Panc1 (cell line): ENCODE data around the gene ACER3.

Experiments used
- POLR2AphosphoS5 ChIP-seq: IDR thresholded peaks from 2 replicates; pipeline ENCODE4 v1.6.1; 2012; ENCODE audit warnings: mild to moderate bottlenecking, low read depth, low read length, moderate library complexity
- SIN3A ChIP-seq: IDR thresholded peaks from 2 replicates; pipeline ENCODE4 v1.6.1; 2012; ENCODE audit warnings: low read depth, mild to moderate bottlenecking, low read length, moderate library complexity, borderline replicate concordance; ENCODE audit not compliant: insufficient read depth
- TF ChIP-seq, protein P1 (sequence below): fragments of 450-650 bp; IDR thresholded peaks from 2 replicates; pipeline ENCODE4 v1.5.1; 2017; ENCODE audit warnings: mild to moderate bottlenecking
- TF ChIP-seq, protein P2 (sequence below), 2 experiments: IDR thresholded peaks; 2 replicates each; pipeline ENCODE4 v1.6.1; 2011 to 2012; ENCODE audit warnings: low read depth in 2 of 2, control low read depth in 1 of 2, low read length in 1 of 2, mild to moderate bottlenecking in 1 of 2, moderate library complexity in 1 of 2; ENCODE audit not compliant: insufficient read depth in 1 of 2

DNA sequence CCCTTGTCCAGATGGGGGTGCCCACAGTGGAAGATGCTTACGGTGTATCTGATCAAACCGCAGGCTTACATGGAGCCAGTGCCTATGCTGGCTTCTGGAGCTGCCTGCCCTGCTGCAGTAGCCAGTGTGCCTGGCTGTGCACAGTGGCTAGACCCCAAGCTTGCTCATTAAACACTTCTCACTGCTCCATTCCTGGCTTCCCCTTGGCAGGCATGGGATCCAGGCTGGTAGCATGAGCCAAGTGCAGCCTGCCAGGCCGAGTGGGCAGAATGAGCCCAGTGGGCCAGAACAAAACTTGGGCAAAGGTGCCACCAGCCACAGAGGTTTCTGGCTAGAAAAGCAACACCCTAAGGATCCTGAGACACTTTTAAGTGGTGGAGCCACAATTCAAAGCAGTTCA is 118.1 kb downstream of the ACER3 start:
- TF ChIP-seq, protein P1, sequence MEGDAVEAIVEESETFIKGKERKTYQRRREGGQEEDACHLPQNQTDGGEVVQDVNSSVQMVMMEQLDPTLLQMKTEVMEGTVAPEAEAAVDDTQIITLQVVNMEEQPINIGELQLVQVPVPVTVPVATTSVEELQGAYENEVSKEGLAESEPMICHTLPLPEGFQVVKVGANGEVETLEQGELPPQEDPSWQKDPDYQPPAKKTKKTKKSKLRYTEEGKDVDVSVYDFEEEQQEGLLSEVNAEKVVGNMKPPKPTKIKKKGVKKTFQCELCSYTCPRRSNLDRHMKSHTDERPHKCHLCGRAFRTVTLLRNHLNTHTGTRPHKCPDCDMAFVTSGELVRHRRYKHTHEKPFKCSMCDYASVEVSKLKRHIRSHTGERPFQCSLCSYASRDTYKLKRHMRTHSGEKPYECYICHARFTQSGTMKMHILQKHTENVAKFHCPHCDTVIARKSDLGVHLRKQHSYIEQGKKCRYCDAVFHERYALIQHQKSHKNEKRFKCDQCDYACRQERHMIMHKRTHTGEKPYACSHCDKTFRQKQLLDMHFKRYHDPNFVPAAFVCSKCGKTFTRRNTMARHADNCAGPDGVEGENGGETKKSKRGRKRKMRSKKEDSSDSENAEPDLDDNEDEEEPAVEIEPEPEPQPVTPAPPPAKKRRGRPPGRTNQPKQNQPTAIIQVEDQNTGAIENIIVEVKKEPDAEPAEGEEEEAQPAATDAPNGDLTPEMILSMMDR, result no peak
- TF ChIP-seq SIN3A (no peak), POLR2AphosphoS5 (no peak)
- TF ChIP-seq, protein P2, sequence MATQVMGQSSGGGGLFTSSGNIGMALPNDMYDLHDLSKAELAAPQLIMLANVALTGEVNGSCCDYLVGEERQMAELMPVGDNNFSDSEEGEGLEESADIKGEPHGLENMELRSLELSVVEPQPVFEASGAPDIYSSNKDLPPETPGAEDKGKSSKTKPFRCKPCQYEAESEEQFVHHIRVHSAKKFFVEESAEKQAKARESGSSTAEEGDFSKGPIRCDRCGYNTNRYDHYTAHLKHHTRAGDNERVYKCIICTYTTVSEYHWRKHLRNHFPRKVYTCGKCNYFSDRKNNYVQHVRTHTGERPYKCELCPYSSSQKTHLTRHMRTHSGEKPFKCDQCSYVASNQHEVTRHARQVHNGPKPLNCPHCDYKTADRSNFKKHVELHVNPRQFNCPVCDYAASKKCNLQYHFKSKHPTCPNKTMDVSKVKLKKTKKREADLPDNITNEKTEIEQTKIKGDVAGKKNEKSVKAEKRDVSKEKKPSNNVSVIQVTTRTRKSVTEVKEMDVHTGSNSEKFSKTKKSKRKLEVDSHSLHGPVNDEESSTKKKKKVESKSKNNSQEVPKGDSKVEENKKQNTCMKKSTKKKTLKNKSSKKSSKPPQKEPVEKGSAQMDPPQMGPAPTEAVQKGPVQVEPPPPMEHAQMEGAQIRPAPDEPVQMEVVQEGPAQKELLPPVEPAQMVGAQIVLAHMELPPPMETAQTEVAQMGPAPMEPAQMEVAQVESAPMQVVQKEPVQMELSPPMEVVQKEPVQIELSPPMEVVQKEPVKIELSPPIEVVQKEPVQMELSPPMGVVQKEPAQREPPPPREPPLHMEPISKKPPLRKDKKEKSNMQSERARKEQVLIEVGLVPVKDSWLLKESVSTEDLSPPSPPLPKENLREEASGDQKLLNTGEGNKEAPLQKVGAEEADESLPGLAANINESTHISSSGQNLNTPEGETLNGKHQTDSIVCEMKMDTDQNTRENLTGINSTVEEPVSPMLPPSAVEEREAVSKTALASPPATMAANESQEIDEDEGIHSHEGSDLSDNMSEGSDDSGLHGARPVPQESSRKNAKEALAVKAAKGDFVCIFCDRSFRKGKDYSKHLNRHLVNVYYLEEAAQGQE (IDR thresholded peaks at IDR 0.05; ENCODE audit: insufficient read depth in 1 of 2, low read depth in 2 of 2, low read length in 1 of 2), result no peak
